Activated T-helper 1 cell treated with anti-CD3 and anti-CD28 coated beads, Interleukin-2, amount 50 U/mL, for 16 hours (primary cell): ENCODE measurements around the gene EFL1.
"Not testable (repeated sequence)": the region's sequence is repeated elsewhere in the genome, so short reads cannot be mapped to it uniquely, and the experiment has no call there.

Experiments used
- DNase-seq, 2 donors: peaks; one replicate each; pipeline ENCODE4 v3.0.0-alpha.2; 2020; ENCODE audit warnings: low read depth in 1 of 2, low spot score in 1 of 2

EFL1 gene

DNA sequence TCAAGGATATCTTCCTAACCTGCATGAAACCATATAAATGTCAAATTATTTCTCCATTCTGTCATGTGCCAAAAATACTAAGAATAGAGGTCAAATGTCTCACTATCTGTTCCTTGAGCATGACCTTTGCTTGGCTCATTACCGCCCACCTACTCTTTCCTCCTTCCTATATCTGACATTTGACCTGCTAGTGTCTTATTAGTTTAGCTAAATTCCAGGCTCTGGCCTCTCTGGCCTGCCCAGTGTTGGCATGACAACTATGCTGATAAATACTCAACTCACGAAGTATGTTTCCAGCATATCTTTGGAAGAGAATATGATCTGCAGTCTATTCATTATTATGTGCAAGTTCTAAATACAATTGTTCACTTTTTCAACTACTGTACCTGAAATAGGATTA, 58.0 kb downstream of the EFL1 start:
- not testable (repeated sequence) for DNase-seq

DNA sequence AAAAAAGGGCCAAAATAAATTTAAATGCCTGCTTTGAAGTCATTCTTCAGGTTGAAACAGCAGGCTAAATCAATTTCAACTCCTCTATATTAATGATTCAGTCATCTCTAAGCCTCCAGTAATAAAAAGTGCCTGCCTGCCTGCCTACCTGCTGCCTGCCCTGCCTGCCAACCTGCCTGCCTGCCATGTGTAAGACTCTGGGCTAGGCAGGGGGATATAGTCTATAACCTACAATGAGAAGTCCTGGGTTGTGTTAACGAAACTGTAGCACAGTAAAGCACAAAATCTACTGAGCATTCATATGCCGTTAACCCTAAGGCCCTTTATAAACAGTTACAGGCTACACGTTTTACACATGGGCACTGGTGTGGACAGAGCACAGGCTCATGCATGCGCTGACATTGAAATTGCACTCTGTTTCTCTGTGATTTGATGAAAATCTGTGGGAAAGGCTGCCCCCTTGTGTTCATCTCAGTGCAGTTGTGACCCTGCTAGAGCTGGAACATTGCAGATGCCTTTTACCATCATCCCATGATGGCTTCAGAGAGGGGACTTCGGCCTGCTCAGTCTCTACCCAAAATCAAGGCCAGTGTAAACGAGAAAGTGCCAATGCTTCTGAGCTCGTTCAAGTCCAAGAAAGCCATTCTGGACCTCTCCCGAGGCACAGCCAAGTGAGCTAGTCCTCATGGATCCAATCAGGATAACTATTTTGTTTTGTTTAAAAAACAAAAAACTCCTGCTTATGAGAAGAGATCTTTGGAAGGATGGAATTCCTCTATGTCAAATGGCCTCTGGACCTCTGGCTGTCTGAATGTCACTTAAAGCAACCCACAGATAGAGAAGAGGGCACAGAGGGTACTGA, 64.6 kb downstream of the EFL1 start:
- DNase-seq, result peak; percentile 4 to 14

DNA sequence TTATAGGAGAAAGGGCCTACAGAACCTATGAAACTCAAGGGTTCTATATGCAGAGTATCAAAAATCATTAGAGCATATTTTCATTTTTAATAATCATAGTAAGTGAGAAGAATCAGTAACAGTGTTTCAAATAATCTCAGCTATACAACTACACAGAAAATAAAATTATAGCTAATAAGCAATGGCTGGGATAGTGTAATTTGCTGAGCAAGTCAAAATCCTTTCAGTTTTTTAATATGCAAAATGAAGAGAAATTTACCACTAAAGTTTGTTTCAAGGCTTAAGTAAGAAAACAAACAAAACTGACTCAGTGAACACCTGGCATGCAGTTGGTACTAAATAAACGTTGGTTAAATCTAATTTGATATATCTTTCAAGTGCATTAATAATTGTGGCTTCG, 66.2 kb downstream of the EFL1 start:
- no peak for DNase-seq

GRCh38 chr15:82195818-82196217, 66.7 kb downstream of the EFL1 start:
- DNase-seq, result not testable (repeated sequence)

- DNase-seq, result not testable (repeated sequence)
These were observed 68.0 kb downstream of the EFL1 start for GRCh38 chr15:82194488-82194887.

GRCh38 chr15:82193435-82193834, 69.1 kb downstream of the EFL1 start:
- DNase-seq, result not testable (repeated sequence)

GRCh38 chr15:82192394-82192793, 70.1 kb downstream of the EFL1 start:
- not testable (repeated sequence) for DNase-seq

DNA sequence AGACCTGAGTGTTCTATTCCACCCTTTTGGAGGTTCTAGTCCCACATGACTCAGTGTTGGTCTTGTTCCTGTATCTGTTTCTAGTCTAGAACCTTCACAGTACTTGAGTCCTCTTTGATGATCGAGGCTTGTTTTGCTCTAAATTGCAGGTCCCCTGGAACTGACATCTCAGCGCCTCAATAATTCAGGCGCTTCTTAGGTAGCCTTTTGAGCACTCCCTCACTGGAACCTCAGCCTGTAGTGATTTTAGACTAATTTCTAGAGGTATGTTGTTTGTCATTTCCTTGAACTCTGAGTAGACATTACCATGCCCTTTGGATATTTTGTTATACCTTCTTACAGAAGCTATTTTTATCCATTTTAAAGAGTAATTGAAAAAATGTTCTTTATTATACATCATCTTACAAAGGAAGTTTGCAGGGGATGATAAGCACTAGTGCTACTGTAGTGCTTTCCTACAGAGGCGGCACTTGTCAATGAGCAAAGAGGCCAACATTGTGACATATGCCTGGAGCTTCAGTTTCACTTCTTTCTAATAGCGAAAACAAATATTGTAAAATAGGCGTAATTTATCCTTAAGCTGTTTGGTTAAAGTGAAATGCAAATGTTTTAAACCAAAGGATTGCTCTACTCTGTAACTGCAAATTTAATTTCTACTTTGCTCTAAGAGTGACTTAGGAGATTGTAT, 75.7 kb downstream of the EFL1 start:
- DNase-seq, result no peak

DNA sequence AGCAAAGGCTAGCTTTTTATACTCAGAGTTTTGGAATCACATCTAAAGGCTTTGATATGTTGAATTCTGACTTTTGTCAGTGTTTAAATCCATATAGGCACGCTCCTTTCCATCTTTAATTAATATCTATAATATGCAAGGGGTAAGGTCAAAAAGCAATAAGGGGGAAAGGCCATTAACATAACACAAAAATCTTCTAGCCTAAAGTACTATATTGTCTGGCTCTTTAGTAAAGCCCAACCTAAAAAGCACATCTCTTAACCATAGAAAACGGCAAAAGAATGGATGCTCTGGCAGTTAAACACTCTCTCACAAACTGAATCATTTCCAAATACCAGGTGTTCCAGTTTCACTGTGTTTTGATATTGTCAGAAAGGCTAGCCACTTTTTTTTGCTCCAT, 76.4 kb downstream of the EFL1 start:
- DNase-seq, result no peak

DNA sequence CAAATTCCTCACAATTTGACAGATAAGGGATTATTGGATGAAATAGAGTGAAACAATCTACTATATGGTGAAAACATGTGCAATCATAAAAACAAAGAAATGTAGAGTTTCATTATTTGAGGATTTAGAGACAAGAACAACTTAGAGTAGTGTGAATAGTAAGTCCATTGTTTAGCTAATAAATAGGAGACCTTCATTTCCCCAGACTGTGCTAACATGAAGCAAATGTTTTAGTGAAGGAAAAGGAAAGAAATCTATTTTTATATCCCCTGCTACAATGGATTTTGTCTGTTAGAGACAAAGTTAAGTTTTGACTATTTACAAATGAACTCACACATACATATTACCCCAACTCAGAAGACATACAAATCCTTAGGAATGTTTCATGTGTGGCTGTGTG, 77.8 kb downstream of the EFL1 start:
- DNase-seq, result no peak

DNA sequence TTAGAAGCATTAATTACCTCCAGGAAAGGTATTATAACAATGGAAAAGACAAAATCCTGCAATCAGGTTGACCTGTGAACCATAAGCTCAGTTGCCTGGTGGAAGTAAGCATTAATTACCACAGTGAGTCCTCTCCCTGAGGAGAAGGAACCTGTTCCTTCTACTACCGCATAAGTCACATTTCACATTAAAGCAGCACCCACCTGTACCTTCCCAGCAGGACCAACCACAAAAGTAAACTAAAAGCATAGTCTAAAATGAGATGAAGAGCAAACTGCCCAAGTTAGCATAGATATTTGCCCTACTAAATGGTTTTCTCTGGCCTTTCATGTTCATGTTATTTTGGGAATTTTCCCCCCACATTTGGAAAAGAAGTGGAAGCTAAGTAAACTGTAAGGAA, 78.2 kb downstream of the EFL1 start:
- no peak for DNase-seq

GRCh38 chr15:82183121-82184031, 79.2 kb downstream of the EFL1 start:
- no peak for DNase-seq

GRCh38 chr15:82181371-82181770, 81.2 kb downstream of the EFL1 start:
- no peak for DNase-seq

DNA sequence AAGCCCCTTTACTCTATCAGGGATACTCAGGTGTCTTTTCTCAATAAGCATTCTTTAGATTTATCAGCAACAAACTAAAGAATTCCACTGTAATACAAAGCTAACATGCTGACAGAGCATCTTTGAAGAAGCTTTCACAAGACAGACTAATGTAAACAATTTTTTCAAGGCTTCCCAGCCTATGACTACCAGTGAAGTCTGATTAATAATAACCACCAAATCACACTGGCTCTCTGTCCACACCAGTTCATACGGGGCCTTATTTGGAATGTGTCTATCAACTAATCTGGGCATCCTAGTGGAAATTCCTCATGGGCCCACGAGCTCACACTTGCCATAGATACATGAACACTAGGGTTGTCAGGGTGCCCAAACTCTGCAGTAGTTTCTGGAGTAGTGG, 84.5 kb downstream of the EFL1 start:
- no peak for DNase-seq

- no peak for DNase-seq
These were observed 85.1 kb downstream of the EFL1 start for GRCh38 chr15:82177291-82178010.

- no peak for DNase-seq
These were observed 86.0 kb downstream of the EFL1 start for GRCh38 chr15:82176542-82176941.

GRCh38 chr15:82174471-82175235, 87.9 kb downstream of the EFL1 start:
- no peak for DNase-seq

DNA sequence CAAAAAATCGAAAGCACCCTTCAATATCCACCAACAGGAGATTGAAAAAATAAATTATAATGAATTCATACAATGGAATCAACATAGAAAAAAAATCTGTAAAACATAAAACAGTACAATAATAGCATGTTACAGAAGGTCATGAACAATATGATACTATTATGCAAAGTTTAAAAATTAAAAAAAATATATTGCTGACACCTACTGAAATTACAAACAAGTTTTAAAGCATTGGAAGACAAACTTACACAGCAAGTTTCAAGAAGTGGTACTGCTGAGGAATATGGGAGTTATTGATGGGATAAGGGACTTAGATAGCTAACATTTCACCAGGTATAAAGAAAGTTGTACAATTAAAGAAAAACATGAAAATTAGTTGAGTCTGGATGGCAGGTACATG, 89.4 kb downstream of the EFL1 start:
- no peak for DNase-seq

- no peak for DNase-seq
These were observed 90.0 kb downstream of the EFL1 start for GRCh38 chr15:82172506-82172905.

DNA sequence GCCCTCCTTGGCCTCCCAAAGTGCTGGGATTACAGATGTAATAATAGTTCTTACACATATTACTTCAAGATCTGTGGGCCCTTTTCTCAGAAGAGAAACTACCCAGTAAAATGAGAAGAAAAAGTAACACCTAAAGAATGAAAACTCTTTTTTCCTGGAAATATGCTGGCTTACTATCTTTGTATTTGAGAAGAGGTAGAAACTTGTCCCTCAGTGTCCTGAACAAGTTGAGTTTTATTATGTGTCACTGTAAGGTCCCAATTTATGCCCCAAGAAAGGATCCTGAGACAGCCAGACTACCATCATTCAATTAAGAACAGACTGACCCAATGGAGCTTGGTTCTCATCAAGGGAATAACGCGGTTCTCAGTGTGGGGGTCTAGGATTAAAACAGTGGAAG, 93.8 kb downstream of the EFL1 start:
- no peak for DNase-seq
